BLaER1 treated with 17β-estradiol and CSF1 and Interleukin-3, amounts not matched to agents 10 nM and 100 nM (cell line): ENCODE measurements around the gene ADGRG4.

ENCODE experiments used
- H3K27ac ChIP-seq, 11 experiments: shearing (Covaris generic); formaldehyde crosslinking; 2 replicates each; pipeline ENCODE4 v1.8.1; 2022
- H3K27me3 ChIP-seq, 11 experiments: shearing (Covaris generic); formaldehyde crosslinking; 2 replicates each; pipeline ENCODE4 v1.8.1; 2022
- H3K36me3 ChIP-seq, 11 experiments: shearing (Covaris generic); formaldehyde crosslinking; 2 replicates each; pipeline ENCODE4 v1.8.1; 2022
- H3K4me1 ChIP-seq, 10 experiments: shearing (Covaris generic); formaldehyde crosslinking; 2 replicates each; pipeline ENCODE4 v1.8.1; 2022
- H3K4me2 ChIP-seq, 11 experiments: shearing (Covaris generic); formaldehyde crosslinking; 2 replicates each; pipeline ENCODE4 v1.8.1; 2022
- H3K4me3 ChIP-seq, 10 experiments: shearing (Covaris generic); formaldehyde crosslinking; 2 replicates each; pipeline ENCODE4 v1.8.1; 2022
- H3K9ac ChIP-seq, 11 experiments: shearing (Covaris generic); formaldehyde crosslinking; 2 replicates each; pipeline ENCODE4 v1.8.1; 2022
- H3K9me3 ChIP-seq, 11 experiments: shearing (Covaris generic); formaldehyde crosslinking; replicated peaks in 1 of 11; 2 replicates each; pipeline ENCODE4 v1.8.1; 2022
- H4K20me1 ChIP-seq, 11 experiments: shearing (Covaris generic); formaldehyde crosslinking; 2 replicates each; pipeline ENCODE4 v1.8.1; 2022
- Cebpa-rat ChIP-seq, 11 experiments: shearing (Covaris generic); IDR thresholded peaks; 2 replicates each; pipeline ENCODE4 v1.8.1; 2022

The ADGRG4 gene

GRCh38 chrX:136310411-136310810, 9.6 kb downstream of the ADGRG4 start:
- no peak overlapping the region for H3K4me2 ChIP-seq
- H3K9ac ChIP-seq = no peak overlapping the region
- no peak for TF ChIP-seq Cebpa-rat (IDR thresholded peaks at IDR 0.05)

DNA sequence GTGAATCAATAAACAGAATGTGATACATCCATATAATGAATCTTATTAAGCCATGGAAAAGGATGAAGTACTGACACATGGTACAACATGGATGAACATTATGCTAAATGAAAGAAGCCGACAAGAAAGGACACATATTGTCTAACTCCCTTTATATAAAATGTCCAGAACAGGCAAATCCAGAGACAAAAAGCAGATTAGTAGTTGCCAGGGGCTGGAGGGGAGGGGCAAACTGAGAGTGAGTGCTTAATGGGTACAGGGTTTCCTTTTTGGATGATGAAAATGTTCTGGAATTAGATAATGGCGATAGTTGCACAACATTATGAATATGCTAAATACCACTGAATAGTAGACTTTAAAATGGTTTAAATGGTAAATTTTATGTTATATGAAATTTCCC, 17.4 kb downstream of the ADGRG4 start:
- Histone ChIP-seq H3K4me2 (no peak overlapping the region), H3K4me3 (no peak overlapping the region), H3K9ac (no peak overlapping the region), H3K27ac (no peak overlapping the region), H3K36me3 (no peaks in the 10 kb centered on the region), H3K27me3 (peaks cover 70 to 98% (median 93%) of the 10 kb centered on the region in 11 experiments), H4K20me1 (no peaks in the 10 kb centered on the region), H3K9me3 (no peaks in the 10 kb centered on the region; a peak in 1 of 22 replicates), H3K4me1 (no peaks in the 10 kb centered on the region)
- no peak for TF ChIP-seq Cebpa-rat (IDR thresholded peaks at IDR 0.05)

More at GRCh38 chrX:136310411-136310810, 9.6 kb downstream of the ADGRG4 start:
- H3K9me3 ChIP-seq = no peaks in the 10 kb centered on the region; a peak in 1 of 22 replicates
- no peaks in the 10 kb centered on the region for H4K20me1 ChIP-seq
- H3K4me1 ChIP-seq = no peaks in the 10 kb centered on the region
- H3K4me3 ChIP-seq = no peak overlapping the region
- peaks cover 88 to 100% (median 99%) of the 10 kb centered on the region in 11 experiments for H3K27me3 ChIP-seq
- no peaks in the 10 kb centered on the region for H3K36me3 ChIP-seq
- H3K27ac ChIP-seq = no peak overlapping the region

- TF ChIP-seq Cebpa-rat (IDR thresholded peaks at IDR 0.05) = peak in 2 of 11 experiments; percentile 48 to 50; a peak in 2 of 22 replicates
- H3K27ac ChIP-seq = no peak overlapping the region
- H4K20me1 ChIP-seq = no peaks in the 10 kb centered on the region
Observed at GRCh38 chrX:136318895-136319597, 18.3 kb downstream of the ADGRG4 start.

GRCh38 chrX:136319600-136319999, 18.8 kb downstream of the ADGRG4 start:
- TF ChIP-seq Cebpa-rat (IDR thresholded peaks at IDR 0.05) = no peak; a peak in 1 of 22 replicates
- H3K9ac ChIP-seq = no peak overlapping the region
- no peaks in the 10 kb centered on the region for H3K36me3 ChIP-seq
- peaks cover 70 to 98% (median 93%) of the 10 kb centered on the region in 11 experiments for H3K27me3 ChIP-seq
- no peak overlapping the region for H3K4me3 ChIP-seq
- no peak overlapping the region for H3K27ac ChIP-seq
- H3K9me3 ChIP-seq = no peaks in the 10 kb centered on the region
- H3K4me1 ChIP-seq = no peaks in the 10 kb centered on the region
- H4K20me1 ChIP-seq = no peaks in the 10 kb centered on the region
- H3K4me2 ChIP-seq = no peak overlapping the region

More at GRCh38 chrX:136318895-136319597, 18.3 kb downstream of the ADGRG4 start:
- Histone ChIP-seq H3K27me3 (peaks cover 70 to 98% (median 93%) of the 10 kb centered on the region in 11 experiments), H3K4me2 (no peak overlapping the region), H3K4me1 (no peaks in the 10 kb centered on the region), H3K9ac (no peak overlapping the region), H3K9me3 (no peaks in the 10 kb centered on the region), H3K36me3 (no peaks in the 10 kb centered on the region), H3K4me3 (no peak overlapping the region)

- no peak overlapping the region for H3K9ac ChIP-seq
- H4K20me1 ChIP-seq = no peaks in the 10 kb centered on the region
- H3K36me3 ChIP-seq = no peaks in the 10 kb centered on the region
- no peak for TF ChIP-seq Cebpa-rat (IDR thresholded peaks at IDR 0.05)
- H3K27me3 ChIP-seq = peaks cover 73 to 98% (median 93%) of the 10 kb centered on the region in 11 experiments
- no peak overlapping the region for H3K27ac ChIP-seq
- no peaks in the 10 kb centered on the region for H3K9me3 ChIP-seq
- H3K4me2 ChIP-seq = no peak overlapping the region
- H3K4me3 ChIP-seq = no peak overlapping the region
- H3K4me1 ChIP-seq = no peaks in the 10 kb centered on the region
Observed at GRCh38 chrX:136321532-136321931, 20.8 kb downstream of the ADGRG4 start.

GRCh38 chrX:136322064-136322463, 21.3 kb downstream of the ADGRG4 start:
- Histone ChIP-seq H3K9ac (no peak overlapping the region), H3K4me1 (no peaks in the 10 kb centered on the region), H3K36me3 (no peaks in the 10 kb centered on the region), H3K9me3 (no peaks in the 10 kb centered on the region), H3K27ac (no peak overlapping the region), H3K4me3 (no peak overlapping the region), H3K4me2 (no peak overlapping the region), H4K20me1 (no peaks in the 10 kb centered on the region), H3K27me3 (peaks cover 70 to 98% (median 90%) of the 10 kb centered on the region in 11 experiments)
- TF ChIP-seq Cebpa-rat (IDR thresholded peaks at IDR 0.05) = no peak

DNA sequence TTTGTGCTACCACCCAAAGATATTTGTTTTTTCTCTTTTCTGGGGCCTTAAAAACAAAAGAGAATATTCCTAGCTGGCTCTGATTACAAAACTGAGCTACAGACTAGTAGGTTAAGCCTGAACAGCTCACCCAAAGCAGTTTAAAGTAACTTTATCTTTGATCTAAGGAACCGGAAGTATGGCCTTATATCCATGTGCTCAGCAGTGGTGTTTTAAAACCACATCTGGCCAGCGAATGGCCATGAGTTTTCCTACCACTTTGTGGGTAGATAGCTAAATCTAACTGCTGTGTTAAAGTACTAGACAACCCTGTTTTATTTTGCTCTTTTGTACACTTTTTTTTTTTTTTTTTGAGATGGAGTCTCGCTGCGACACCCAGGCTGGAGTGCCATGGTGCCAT, 24.6 kb downstream of the ADGRG4 start:
- no peak overlapping the region for H3K9ac ChIP-seq
- no peaks in the 10 kb centered on the region for H3K4me1 ChIP-seq
- H4K20me1 ChIP-seq = no peaks in the 10 kb centered on the region
- TF ChIP-seq Cebpa-rat (IDR thresholded peaks at IDR 0.05) = no peak
- no peaks in the 10 kb centered on the region for H3K36me3 ChIP-seq
- H3K27ac ChIP-seq = no peak overlapping the region
- H3K4me3 ChIP-seq = no peak overlapping the region
- no peak overlapping the region for H3K4me2 ChIP-seq
- peaks cover 71 to 93% (median 86%) of the 10 kb centered on the region in 11 experiments for H3K27me3 ChIP-seq
- no peaks in the 10 kb centered on the region for H3K9me3 ChIP-seq

- H3K9me3 ChIP-seq = no peaks in the 10 kb centered on the region; a peak in 2 of 22 replicates
- H3K9ac ChIP-seq = no peak overlapping the region
- H3K4me2 ChIP-seq = no peak overlapping the region
- H3K4me3 ChIP-seq = no peak overlapping the region
- no peak overlapping the region for H3K27ac ChIP-seq
- H3K27me3 ChIP-seq = peaks cover 36 to 70% (median 57%) of the 10 kb centered on the region in 11 experiments
- no peak for TF ChIP-seq Cebpa-rat (IDR thresholded peaks at IDR 0.05)
- H3K4me1 ChIP-seq = no peaks in the 10 kb centered on the region
- no peaks in the 10 kb centered on the region for H4K20me1 ChIP-seq
- no peaks in the 10 kb centered on the region for H3K36me3 ChIP-seq
Observed at GRCh38 chrX:136328933-136329332, 28.2 kb downstream of the ADGRG4 start.

- no peak overlapping the region for H3K9ac ChIP-seq
- H3K9me3 ChIP-seq = peaks cover 10 to 34% (median 18%) of the 10 kb centered on the region in 11 experiments; a peak in 20 of 22 replicates
- no peak for TF ChIP-seq Cebpa-rat (IDR thresholded peaks at IDR 0.05)
Observed at GRCh38 chrX:136336623-136337022, 35.9 kb downstream of the ADGRG4 start.

DNA sequence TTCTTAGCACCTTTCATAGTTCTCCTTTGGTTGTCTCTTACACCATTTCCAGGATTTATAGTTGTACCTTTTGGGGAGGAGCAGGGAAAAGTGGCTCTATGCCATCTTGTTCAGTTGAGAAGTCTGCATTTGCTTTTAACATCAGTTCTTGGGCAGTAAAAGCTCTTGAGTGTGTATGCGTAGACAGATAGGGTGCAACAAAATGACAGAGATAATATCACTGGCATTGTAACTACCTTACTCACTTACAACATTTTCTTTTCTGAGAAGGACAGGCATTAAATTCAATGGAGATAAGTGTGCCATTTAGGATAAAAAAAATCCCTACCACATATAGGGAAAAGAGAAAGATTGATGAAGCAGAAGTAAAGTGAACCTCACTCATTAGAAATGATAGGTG, 38.9 kb downstream of the ADGRG4 start:
- no peaks in the 10 kb centered on the region for H3K4me1 ChIP-seq
- H3K27me3 ChIP-seq = peaks cover 73 to 98% (median 86%) of the 10 kb centered on the region in 11 experiments
- H3K9ac ChIP-seq = no peak overlapping the region
- no peaks in the 10 kb centered on the region for H3K36me3 ChIP-seq
- TF ChIP-seq Cebpa-rat (IDR thresholded peaks at IDR 0.05) = no peak
- peaks cover 10 to 34% (median 18%) of the 10 kb centered on the region in 11 experiments; a peak in 20 of 22 replicates for H3K9me3 ChIP-seq
- H4K20me1 ChIP-seq = no peaks in the 10 kb centered on the region; a peak in 2 of 22 replicates
- no peak overlapping the region for H3K27ac ChIP-seq
- no peak overlapping the region for H3K4me3 ChIP-seq
- no peak overlapping the region for H3K4me2 ChIP-seq

More at GRCh38 chrX:136336623-136337022, 35.9 kb downstream of the ADGRG4 start:
- H3K36me3 ChIP-seq = no peaks in the 10 kb centered on the region
- H3K4me1 ChIP-seq = no peaks in the 10 kb centered on the region
- H4K20me1 ChIP-seq = no peaks in the 10 kb centered on the region; a peak in 2 of 22 replicates
- H3K27me3 ChIP-seq = peaks cover 42 to 81% (median 63%) of the 10 kb centered on the region in 11 experiments
- H3K27ac ChIP-seq = no peak overlapping the region
- no peak overlapping the region for H3K4me2 ChIP-seq
- H3K4me3 ChIP-seq = no peak overlapping the region
